D721Med (cell line): Measurements from ENCODE around the gene NUCB2.

Experiments
- DNase-seq: peaks from one replicate; pipeline ENCODE4 v3.0.0; 2011; ENCODE audit warnings: low spot score; ENCODE audit not compliant: insufficient read length
- FAIRE-seq: peaks from 2 replicates; lab custom pipeline; 2011; peaks lifted over from hg19 to GRCh38; lab: Jason Lieb, UNC
- CTCF ChIP-seq: IDR thresholded peaks from 2 replicates; pipeline ENCODE4 v1.5.1; 2012; ENCODE audit warnings: mild to moderate bottlenecking, control low read depth; ENCODE audit not compliant: insufficient read depth; ENCODE audit errors: missing control alignments

Gene NUCB2

GRCh38 chr11:17272801-17273200 lies 3.7 kb upstream of the NUCB2 start:
- FAIRE-seq (no peak), DNase-seq (no peak)
- TF ChIP-seq CTCF: no peak

GRCh38 chr11:17273211-17273610 lies 3.3 kb upstream of the NUCB2 start:
- no peak for TF ChIP-seq CTCF
- FAIRE-seq (no peak), DNase-seq (no peak)

GRCh38 chr11:17273668-17274282 lies 2.8 kb upstream of the NUCB2 start:
- FAIRE-seq (no peak), DNase-seq (no peak)
- TF ChIP-seq CTCF: no peak

DNA sequence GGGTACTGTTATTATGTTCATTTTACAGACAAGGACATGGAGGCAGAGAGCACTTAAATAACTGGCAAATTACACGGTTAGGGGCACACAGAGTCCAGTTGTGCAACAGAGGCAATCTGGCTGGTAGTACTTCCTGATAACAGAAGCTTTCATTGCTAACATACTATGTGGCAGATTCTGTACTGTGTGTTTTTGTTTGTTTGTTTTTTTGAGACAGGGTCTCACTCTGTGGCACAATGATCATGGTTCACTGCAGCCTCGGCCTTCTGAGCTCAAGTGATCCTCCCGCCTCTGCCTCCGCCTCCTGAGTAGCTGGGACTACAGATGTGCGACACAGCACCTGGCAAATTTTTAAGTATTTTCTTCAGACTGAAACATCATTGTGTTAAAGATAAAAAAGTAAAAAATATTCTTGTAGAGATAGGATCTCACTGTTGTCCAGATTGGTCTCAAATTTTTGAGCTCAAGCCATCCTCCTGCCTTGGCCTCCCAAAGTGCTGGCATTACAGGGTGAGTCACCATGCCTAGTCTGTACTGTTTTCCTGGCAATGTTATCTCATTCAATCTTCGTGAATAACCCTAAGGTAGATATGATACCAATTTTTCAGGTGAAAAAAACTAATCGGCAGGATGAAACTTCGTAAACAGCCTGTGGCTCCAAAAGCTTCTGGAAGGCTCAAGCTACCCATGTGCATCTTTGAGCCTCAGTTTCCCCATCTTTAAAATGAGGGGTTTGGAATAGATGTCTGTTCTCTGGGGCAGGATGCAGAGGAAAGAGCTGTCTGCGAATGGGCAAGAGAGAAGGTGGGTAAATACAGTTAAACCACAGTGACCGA lies 921 bp upstream of the NUCB2 start:
- no peak for TF ChIP-seq CTCF
- DNase-seq (no peak), FAIRE-seq (no peak)

DNA sequence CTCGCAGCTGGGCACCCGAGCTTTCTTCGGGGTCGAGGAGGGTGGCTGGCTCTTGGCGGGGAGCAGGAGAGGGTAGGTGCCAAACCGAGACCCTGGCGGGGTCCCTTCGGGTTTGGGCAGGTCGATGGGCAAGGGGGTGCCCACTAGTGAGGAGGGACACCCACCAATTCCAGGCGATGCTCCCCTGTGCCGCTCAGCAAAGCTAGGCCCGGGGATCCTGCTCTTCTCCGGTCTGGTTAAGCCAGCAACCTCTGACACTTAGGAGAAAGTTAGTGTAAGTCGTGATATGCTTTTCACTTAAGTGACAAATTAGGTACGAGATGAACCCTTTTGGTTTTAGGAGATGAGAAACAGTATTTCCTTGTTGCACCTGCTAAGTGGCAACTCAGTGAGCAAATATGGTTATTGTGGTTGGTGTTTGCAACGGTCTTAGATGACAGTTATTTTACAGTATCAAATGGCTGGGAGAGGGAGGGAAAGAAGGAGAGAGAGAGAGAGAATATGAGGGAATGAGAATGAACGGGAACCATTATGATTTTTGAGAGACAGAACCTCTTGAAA lies 565 bp downstream of the NUCB2 start:
- DNase-seq: no peak

GRCh38 chr11:17280494-17281127 lies 4.1 kb downstream of the NUCB2 start:
- DNase-seq: no peak
- no peak for FAIRE-seq
- TF ChIP-seq CTCF: no peak

More for the DNA sequence above, 565 bp downstream of the NUCB2 start:
- TF ChIP-seq CTCF: no peak
- FAIRE-seq: no peak
